Measurements from ENCODE around the gene DDX17.

Gene DDX17

DNA sequence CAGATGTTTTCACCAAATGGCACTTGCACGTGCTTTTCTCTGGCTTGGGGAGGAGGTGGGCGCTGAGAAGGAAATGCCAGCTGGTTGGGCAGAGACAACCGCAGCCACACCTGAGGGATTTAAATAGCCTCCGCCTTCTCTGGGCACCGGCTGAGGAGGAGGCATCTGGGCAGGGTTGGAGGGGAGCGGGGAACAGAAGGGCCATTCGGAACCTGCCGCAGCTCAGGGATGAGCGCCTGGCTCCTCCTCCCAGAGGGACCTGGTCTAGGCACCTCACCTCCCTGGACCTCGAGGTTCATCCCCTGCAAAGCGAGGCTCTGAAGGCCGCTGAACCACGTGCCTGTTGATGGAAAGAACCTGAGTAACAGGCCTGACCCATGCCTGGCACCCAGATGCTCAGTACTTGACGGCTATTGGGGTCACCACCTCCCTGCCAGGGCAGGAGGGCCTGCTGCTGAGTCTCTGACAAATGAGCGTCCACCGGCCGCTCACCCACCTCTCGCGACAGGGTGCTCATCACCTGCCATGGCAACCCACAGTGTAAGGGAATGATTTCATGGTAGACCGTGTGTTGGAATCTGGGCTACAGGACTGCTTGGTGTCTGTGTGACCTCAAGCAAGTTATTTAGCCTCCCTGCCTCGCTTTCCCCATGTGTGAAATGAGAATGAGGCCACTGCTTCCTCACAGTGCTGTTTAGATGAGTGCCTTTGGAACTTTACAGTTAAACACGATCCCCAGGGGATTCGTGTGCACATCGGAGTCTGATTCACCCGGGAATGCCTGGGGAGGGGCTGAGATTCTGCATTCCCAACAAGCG lies 40.2 kb downstream of the DDX17 start:
- DNase-seq, result no peak

DNA sequence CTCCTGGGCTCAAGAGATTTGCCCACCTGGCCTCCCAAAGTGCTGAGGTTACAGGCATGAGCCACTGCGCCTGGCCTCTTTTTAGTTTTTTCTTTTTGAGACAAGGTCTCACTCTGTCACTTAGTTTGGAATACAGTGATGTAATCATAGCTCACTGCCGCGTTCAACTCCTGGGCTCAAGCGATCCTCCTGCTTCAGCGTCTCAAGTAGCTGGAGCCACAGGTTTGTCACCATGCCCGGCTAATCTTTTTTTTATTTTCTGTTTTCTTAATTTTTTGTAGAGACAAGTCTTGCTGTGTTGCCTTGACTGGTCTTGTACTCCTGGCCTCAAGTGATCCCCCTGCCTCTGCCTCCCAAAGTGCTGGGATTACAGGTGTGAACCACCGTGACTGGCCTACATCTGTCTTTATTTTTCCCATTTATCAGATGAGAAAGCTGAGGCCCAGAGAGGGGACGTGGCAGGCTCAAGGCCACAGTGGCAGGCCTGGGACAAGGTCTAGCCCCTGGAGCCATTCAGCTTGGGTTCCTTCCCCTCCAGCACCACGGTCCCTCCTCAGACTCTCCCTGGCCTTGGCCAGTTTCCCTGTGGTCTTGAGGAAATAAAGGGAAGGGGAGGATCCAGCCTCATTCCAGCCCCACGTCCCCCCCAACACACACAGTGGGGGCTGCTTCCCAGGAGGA lies 41.0 kb downstream of the DDX17 start:
- DNase-seq, result no peak

DNA sequence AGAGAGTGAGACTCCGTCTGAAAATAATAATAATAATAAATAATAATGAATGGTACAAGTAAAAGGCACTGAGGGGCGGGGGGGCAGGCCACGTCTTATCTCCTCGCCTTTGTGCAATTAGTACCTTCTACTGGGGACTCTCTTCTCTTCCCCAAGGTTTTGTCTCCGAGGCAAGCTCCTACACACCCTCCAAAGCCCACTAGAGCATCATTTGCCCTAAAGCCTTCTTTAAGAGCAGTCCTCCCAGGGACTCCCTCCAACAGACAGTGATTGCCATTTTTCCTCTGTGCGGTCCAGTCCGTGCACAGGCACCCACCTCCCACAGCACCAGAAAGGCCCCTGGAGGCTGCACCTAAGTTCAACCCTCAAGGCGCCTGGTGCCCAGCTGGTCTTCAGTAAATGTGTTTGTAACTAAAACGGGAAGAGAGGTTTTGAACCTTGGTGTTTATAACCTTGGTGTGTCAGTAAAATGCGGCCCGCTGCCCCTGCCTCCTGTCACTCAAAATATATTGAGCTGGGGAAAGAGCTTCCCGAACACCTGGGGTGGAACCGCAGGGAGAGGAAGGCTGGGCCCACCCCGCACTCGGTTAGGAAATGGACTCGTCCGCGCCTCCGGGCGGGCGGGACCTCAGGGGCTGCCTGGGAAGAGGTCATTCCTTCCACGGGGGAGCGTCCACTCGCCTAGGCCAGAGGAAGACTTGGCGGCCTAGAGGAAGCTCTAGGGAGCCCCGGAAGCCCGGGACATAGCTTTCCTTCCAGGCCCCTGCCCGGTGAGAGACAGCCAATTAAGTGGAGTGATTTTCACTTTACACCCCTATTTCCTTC lies 42.9 kb downstream of the DDX17 start:
- DNase-seq, result peak in 1 of 3 donors; percentile 21

DNA sequence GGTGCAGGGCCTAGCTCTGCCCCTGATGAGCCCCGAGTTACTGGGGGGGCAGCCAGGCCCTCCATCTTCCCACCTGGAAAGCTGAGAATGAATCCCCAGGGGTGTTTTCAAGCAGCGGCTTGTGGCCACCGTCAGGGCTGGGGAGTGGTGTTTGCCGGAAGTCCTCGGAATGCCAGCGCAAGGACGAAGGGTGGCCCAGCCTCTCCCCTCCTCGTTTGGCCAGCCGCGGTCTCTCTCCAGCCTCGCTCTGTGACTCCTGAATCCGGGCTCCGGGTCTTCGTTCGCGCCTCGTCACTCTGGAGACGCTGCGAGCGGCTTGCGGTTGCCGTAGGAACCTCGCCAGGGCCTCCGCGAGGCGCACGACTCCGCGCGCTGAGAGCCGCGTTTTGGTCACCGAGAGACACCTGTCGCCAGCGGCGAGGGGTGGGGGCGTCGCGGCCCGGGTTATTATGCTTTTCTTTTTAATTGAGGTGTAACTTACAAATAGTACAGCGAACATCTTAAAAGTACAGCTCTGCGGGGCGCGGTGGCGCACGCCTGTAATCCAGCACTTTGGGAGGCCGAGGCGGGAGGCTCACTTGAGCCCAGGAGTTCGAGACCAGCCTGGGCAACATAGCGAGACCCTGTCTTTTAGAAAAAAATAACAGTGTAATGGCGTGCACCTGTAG lies 44.6 kb downstream of the DDX17 start:
- peak; percentile 68 to 82 (median 72) for DNase-seq

DNA sequence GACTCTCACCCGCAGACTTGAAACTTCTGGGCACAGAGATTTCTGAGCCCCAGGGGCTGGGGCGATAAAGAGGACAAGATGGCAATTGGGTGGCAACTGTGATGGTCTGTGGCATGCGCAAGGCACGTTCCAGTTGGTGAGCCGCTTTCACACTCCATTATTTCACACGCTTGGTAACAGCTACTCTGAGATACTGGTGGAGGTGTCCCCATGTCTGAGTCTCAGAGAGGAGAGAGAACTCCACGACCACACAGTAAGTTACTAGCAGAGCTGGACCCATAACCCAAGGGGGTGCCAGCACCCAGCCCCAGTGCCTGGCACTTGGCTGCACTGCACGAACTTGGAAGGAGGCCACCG lies 45.1 kb downstream of the DDX17 start:
- DNase-seq, result no peak

DNA sequence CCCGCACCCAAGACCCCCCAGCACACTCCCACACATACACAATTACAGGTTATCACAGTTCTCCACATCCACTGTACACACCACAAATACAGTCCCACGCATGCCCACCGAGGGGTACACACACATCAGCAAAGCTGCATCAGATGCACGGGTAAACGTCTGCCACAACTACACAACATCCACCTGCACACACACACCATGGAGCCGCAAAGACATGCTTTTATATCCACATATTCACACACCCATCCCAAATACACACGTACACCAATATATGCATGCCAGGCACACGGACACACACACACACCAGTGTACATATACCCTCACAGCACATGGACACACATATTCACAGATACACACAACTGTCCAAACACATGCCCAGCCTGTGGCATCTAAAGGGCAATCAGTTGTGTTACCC lies 45.7 kb downstream of the DDX17 start:
- no peak for DNase-seq

DNA sequence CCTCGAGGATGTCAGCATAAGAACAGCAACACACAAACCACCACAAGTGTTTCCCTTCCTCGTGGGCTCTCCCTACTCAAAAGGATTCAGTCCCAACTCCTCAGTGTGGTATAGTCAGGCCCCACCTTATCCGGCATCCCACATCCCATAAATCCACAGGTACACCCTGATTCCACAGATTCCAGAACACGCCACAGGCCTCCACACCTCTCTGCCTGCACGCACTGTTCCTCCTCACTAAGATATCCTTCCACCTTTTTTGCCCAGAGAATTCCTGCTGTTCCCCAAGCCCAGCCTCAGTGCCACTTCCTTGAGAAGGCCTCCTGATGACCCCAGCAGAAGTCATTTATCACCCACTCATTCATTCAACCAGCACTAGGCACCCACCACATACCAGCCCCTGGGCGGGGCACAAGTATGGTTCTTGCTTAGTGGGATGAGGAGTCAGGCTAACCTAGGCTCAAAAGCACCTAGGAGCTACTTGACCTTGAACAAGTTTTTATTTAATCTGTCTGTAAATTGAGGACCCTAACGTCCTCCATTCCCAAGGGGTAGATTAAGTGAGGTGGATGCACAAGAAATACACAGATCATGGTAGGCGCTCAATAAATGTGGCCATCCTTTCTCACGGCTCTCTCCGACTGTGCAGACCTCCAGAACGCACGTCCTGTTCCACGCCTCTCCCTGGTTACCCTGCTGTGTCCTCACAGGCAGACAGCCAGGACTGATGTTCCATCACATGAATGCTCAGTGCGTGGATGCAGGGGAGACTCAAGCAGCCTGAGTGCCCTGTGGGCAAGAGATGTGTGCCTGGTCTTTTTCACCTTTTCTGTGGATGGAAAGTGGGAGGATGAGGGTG lies 49.0 kb downstream of the DDX17 start:
- no peak for DNase-seq

DNA sequence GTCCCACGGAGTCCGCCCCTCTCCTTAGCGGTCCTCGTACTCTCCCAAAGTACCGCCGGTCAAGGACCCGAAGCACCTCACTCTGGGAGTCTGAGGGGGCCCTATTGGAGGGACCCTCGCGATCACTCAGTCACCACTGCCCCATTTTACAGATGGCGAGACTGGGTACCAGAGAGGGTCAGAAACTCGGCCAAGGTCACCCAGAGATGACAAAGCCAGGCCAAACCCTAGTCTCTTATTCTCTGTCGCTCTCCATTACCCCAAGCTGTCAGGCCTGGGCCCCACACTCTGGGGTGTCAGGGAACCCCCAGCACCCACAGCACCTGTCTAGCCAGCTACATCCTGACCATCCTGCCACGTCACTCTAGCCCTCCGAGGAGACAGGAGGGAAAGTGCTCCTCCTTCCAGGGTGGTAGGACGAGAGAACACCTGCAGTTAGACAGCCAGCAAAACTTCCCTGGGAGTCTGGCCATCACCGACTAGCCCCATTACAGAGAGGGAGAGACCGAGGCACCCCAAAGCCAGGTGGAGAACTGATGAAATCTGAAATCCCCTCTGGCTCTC lies 49.8 kb downstream of the DDX17 start:
- no peak for DNase-seq

DNA sequence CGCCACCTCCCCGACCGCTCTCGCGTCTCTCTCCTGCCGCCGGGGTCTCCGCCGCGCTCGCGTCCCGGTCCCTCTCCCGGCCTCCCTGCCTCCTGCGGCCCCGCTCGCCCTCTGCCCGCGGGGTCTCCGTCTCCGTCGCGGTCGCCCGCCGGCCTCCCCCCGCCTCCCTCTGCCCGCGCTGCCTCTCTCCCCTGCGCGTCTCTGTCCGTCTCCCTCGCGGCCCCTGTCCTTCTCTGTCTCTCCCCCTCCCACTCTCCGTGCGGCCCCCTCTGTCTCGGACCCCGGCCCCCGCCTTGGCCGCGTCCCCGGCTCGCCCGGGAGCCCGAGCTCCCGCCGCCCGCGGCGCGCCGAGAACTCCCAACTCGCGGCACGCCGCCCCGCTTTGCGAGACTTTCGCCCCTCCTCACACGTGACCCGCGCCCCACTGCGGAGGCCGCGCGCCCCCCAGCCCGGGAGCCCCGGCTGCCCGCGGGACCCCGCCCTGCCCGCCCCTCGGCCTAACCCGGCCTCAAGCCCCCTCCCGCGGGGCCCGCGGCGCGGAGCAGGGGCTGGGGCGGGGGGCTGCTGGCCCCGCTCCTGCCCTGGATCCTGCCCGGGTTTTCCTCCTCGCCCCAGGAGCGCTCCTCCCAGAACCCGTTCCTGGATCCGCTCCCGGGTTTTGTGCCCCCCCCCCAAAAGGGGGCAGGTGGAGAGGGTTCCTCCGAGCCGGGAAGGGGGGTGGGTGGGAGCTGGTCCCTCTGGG lies 50.4 kb downstream of the DDX17 start:
- peak in 1 of 3 donors; percentile 37 for DNase-seq

DNA sequence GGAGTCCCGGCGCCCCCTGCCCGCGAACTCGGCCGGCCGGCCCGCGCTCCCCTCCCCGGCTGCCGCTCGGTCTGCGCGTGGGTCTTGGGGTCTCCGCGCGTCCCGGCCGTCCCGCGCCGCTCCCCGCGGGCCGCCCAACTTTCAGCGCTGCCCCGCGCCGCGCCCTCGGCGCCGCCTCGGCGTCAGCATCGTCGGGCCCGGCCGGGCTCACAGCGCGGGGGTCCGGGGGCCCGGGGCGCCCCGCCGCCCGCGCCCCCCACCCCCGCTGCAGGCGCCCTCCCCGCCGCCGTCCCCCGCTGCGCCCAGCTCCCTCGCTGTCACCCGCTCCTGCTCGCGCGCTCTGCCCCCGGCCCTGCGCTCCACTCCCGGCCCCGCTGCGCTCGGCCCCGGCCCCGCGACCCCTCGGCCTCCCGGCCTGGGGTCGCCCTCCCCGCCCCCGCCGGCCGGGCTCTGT lies 51.0 kb downstream of the DDX17 start, which contains the start of gene KCNJ4:
Gene KCNJ4 (minus strand): TSS at position 124 of the 454 bp plus-strand sequence. CDS start 27,067 bp downstream, outside the sequence.
- no peak for DNase-seq

DNA sequence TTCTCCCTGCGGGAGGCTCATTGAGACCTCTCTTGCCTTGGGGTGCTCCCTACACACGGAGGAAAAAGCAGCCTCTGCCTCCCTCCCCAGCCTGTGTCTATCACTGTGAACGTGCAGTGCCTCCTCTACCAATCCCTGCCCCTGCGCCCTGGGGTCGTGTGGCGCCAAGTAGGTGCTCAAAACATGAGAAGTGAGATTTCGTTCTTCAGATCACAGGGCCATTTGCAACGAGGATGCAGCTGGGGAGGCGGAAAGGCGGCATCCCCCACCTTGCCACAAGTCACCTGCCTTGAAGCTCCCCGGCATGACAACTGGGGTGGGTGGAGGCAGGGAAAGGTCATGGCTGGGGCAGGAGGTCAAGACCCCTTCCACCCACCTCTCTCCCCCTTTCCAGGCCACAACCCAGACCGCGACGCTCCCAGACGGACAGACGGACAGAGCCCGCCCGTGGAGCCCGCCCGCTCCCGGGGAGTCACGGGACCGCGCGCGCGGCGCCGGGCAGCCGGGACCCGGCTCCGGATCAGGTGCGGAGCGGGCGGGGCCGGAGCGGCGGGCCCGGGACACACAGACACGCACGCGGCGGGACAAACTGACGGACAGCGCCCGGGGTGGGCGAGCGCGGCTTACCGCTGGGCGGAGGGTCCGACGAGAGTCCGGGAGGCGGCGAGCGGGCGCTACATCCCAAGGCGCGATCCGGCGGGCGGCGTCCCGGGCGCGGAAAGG lies 51.6 kb downstream of the DDX17 start:
- peak in 2 of 3 donors; percentile 17 to 38 for DNase-seq

DNA sequence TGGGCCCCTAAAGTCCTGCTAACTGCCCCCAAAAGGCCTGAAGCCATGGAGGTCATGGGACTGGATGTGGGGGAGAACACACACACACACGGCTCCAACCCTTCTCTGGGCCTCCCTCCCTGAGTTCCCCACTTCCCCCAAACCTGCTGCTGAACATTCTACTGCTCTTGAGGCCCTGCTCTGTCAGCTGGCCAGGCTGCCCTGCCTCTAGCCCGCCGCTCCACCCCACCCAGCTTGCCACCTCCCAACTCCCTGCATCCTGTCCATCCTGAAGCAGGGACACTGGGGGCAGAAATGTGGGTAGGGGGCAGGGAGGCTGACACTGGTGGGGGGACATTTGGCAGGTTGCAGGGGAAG lies 52.1 kb downstream of the DDX17 start:
- DNase-seq, result no peak

DNA sequence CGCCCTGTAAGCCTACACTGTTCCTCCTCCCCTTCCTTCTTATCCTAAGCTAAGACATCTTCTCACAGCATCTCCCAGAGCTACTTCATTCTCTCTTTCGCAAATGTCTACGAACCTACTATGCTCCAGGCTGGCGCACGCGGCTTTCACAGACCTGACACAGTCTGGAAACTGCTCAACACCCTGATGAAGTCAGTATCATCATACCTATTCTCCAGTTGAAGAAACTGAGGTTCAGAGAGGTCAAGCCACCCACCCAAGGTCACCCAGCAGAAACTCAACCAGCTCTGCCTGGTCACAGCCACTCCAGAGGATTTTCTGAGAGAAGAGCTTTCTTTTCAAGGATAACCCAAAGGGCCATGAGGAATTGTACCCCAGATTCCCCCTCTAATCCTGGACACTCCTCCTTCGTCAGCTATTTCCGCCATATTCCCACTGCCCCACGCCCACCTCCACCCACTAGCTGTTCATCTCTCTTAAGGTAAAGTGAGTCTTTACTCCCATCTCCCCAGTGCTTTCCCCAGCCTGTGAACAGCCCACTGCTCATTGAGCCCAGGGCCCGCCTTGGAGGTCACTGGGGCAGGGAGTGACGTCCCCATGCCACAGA lies 52.9 kb downstream of the DDX17 start:
- DNase-seq, result no peak

DNA sequence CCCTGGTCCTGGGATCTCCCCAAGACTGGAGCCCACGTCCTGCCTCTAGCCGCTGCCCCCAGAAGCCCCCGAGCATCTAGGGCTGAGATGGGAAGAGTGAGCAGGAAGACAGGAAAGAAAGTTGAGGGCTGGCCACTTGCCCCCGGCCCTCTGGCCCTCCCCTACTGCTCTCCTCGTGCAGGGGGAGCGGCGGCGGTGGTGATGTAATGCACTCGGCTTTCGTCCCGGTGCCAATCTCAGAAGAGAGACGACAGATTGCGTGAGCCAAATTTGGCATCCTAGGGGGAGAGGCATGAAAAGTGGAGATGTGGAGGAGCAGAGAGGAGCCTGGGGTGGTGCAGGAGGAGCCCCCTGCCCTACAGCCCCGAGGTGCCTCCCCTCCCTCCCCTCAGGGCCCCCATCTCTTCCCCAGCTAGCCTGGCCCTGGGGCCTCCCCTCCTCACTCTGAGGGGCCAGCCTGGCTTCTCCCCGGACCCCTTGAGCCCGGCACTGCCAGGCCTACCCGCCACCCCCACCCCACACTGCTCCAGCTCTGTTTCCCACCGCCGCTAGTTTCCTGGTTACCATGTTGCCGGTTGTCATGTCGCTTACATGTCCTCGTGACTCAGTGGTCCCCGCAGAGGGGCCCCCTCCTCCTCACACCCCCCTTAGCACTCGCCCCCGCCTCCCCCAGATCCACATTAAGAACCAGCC lies 53.6 kb downstream of the DDX17 start:
- no peak for DNase-seq

DNA sequence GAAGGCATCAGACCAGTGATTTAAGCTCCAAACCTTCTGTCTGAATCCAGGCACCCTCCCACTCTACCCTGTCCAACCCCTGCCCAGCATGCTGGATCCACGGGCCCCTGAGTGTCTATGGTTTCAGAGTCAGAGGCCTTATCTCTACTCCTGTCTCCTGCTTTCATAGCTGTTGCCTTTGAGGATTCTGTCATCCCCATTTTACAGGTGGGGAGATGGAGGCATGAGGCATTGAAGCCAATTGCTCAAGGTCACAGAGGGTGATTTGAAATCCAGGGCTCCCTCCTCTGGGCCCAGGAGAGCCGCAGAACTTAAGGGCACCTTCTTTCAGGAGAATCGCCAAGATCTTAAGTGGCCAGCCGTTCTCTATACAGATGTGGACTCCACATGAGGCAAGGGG lies 54.2 kb downstream of the DDX17 start:
- DNase-seq, result no peak

DNA sequence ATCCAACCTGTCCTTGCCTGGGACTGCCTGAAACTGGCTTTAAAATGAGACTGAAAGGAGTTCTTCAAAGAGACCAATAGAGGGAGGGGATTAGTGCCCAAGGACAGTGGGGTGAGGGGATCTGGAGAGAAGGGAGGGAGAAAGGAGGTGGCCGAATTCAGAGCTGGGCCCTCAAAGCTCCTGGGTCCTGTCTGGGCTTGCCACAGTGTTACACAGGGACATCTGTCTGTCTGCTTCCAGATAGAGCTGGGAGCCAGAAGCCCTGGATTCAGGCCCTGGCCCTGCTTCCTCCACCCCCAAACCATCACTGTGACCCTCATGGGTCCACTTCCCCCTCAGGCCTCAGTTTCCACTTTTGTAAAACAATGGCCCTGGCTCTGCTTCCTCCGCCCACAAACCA lies 54.7 kb downstream of the DDX17 start:
- no peak for DNase-seq

DNA sequence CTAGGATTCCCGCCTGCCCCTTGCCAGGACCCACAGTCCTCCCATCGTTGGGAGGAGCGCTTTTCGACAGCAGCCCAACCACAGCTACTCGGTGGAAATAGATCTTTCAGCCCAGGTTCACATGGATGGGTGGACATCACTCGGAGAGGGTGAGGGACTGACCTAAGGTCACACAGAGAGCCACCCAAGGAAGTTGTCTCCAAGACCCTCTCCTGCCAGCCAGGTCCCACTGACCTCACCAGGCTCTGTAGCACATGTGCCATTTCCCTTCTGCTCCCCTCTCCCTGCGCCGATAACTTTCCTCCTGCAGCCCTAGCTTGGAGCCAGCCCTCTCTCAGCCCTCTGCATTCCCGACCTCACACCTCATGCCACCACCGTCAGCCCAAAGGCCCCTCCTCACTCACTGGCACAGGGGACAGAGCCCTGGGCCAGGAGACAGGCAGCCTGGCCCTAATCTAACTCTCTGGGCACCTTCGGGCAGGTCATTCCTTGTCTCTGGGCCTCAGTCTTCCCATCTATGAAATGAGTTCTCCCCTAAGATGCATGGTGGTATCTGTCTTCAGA lies 55.8 kb downstream of the DDX17 start:
- no peak for DNase-seq

DNA sequence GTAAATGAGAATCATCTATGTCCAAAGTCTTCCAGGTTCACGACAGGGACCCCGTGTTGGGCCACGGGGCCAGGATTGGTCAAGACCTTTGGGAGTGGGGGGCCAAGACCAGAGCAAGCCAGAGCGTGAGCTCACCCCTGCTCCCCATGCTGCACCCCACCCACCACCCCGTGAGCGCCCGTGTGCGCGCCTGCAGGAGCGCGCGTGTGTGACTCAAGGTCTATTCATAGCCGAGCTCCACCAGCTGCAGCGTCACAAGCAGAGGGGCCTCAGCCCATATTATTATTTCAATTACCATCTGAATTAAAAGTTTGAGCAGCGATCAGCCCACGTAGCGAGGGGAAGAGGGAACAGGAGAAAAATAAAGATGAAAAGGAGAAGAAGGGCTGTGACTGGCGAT lies 56.3 kb downstream of the DDX17 start:
- DNase-seq, result no peak

Data from suppressor macrophage treated with lipopolysaccharide for 1 hour (primary cell).